IMR-90 (cell line): ENCODE data around the gene NEO1. TPM values are rescaled to one million over a fixed set of nuclear protein-coding genes. Genes with fewer than 3 reads are reported as not detected.
A peak's percentile ranks its signal among the peaks of the same experiment; 100 is the strongest.

Experiments used
- ATAC-seq: fragments of 200-7000 bp; cut with Tn5 transposase; 2 replicates; pipeline ENCODE4 v1.9.1; 2020; ENCODE audit warnings: low read depth, mild to moderate bottlenecking, moderate library complexity
- BruUV-seq: library from RNA; stranded (reverse); fragments of 400-500 nt; replicated peaks from 2 replicates; lab custom pipeline; 2021; lab: Mats Ljungman, UMichigan
- CTCF ChIA-PET: fragments of 300-600 bp; formaldehyde crosslinking; extraction: SDS; loops from one replicate; lab custom pipeline; 2021; ENCODE audit warnings: antibody characterized with exemption; lab: Yijun Ruan, JAX
- POLR2A ChIA-PET: fragments of 300-600 bp; sonication (Branson Sonifier 250); formaldehyde crosslinking; loops from one replicate; lab custom pipeline; 2022; ENCODE audit warnings: antibody characterized with exemption; ENCODE audit not compliant: unreplicated experiment; lab: Charles Lee
- DNase-seq: peaks from one replicate; pipeline ENCODE4 v3.0.0; 2013
- H2AFZ ChIP-seq: replicated peaks from 2 replicates; pipeline ENCODE3; 2013; ENCODE audit warnings: low read length, mild to moderate bottlenecking; ENCODE audit not compliant: poor library complexity
- H2AK5ac ChIP-seq: 2 replicates; pipeline ENCODE4 v1.6.1; 2013; ENCODE audit warnings: low read depth, low read length, inconsistent platforms
- H2AK9ac ChIP-seq: replicated peaks from 2 replicates; pipeline ENCODE3; 2013; ENCODE audit warnings: mild to moderate bottlenecking, low read depth, low read length, moderate library complexity; ENCODE audit not compliant: poor library complexity
- H2BK120ac ChIP-seq: 2 replicates; pipeline ENCODE4 v1.6.1; 2013; ENCODE audit warnings: low read depth, low read length, inconsistent platforms
- H2BK15ac ChIP-seq: 3 replicates; pipeline ENCODE4 v1.6.1; 2013; ENCODE audit warnings: low read depth, low read length, inconsistent platforms
- H2BK20ac ChIP-seq: 2 replicates; pipeline ENCODE4 v1.6.1; 2013; ENCODE audit warnings: low read depth, mild to moderate bottlenecking, inconsistent platforms, low read length, moderate library complexity
- H2BK5ac ChIP-seq: 2 replicates; pipeline ENCODE4 v1.6.1; 2013; ENCODE audit warnings: mild to moderate bottlenecking, low read depth, low read length, inconsistent platforms; ENCODE audit not compliant: poor library complexity, severe bottlenecking
- H3K14ac ChIP-seq: replicated peaks from 2 replicates; pipeline ENCODE4 v1.6.1; 2013; ENCODE audit warnings: low read depth, low read length, inconsistent platforms
- H3K18ac ChIP-seq: 2 replicates; pipeline ENCODE4 v1.6.1; 2013; ENCODE audit warnings: low read depth, low read length, control low read depth
- H3K23ac ChIP-seq: 2 replicates; pipeline ENCODE4 v1.6.1; 2013; ENCODE audit warnings: low read depth, low read length, inconsistent platforms
- H3K27ac ChIP-seq: 2 replicates; pipeline ENCODE4 v1.5.1; 2013; ENCODE audit warnings: mild to moderate bottlenecking, control low read depth, low read length; ENCODE audit not compliant: insufficient read depth
- H3K27me3 ChIP-seq: 2 replicates; pipeline ENCODE4 v1.6.1; 2013; ENCODE audit warnings: low read length; ENCODE audit not compliant: control insufficient read depth, insufficient read depth
- H3K36me3 ChIP-seq: 2 replicates; pipeline ENCODE4 v1.6.1; 2013; ENCODE audit warnings: low read length, mixed read lengths; ENCODE audit not compliant: control insufficient read depth, insufficient read depth
- H3K4ac ChIP-seq: 2 replicates; pipeline ENCODE4 v1.6.1; 2013; ENCODE audit warnings: low read depth, low read length, inconsistent platforms
- H3K4me1 ChIP-seq: 2 replicates; pipeline ENCODE4 v1.6.1; 2013; ENCODE audit warnings: low read length, mixed read lengths; ENCODE audit not compliant: control insufficient read depth, insufficient read depth
- H3K4me2 ChIP-seq: 2 replicates; pipeline ENCODE4 v1.6.1; 2013; ENCODE audit warnings: low read depth, mild to moderate bottlenecking, control low read depth, low read length, moderate library complexity
- H3K4me3 ChIP-seq: 2 replicates; pipeline ENCODE4 v1.5.1; 2013; ENCODE audit warnings: low read depth, mild to moderate bottlenecking, control low read depth, low read length, moderate library complexity; ENCODE audit not compliant: insufficient read depth
- H3K56ac ChIP-seq: 2 replicates; pipeline ENCODE4 v1.6.1; 2013; ENCODE audit warnings: low read length, inconsistent platforms; ENCODE audit not compliant: insufficient read depth; ENCODE audit errors: extremely low read depth
- H3K79me1 ChIP-seq, 2 experiments: 2 replicates each; pipeline ENCODE4 v1.6.1; 2013; ENCODE audit warnings: low read length in 2 of 2, inconsistent platforms in 1 of 2, low read depth in 1 of 2
- H3K9ac ChIP-seq: 2 replicates; pipeline ENCODE4 v1.6.1; 2013; ENCODE audit warnings: low read depth, low read length, control low read depth
- H3K9me1 ChIP-seq: 2 replicates; pipeline ENCODE4 v1.6.1; 2013; ENCODE audit warnings: low read length, inconsistent platforms; ENCODE audit not compliant: insufficient read depth
- H3K9me3 ChIP-seq: 2 replicates; pipeline ENCODE4 v1.6.1; 2013; ENCODE audit warnings: low read length; ENCODE audit not compliant: control insufficient read depth, insufficient read depth
- H4K20me1 ChIP-seq: 2 replicates; pipeline ENCODE4 v1.6.1; 2013; ENCODE audit warnings: low read length, inconsistent platforms; ENCODE audit not compliant: insufficient read depth
- H4K5ac ChIP-seq: 2 replicates; pipeline ENCODE4 v1.6.1; 2013; ENCODE audit warnings: mild to moderate bottlenecking, low read depth, low read length, control low read depth
- H4K8ac ChIP-seq, 2 experiments: 2 replicates each; pipeline ENCODE4 v1.6.1; 2013; ENCODE audit warnings: low read depth in 2 of 2, low read length in 2 of 2, control low read depth in 1 of 2, inconsistent platforms in 1 of 2
- H4K91ac ChIP-seq: 2 replicates; pipeline ENCODE4 v1.6.1; 2013; ENCODE audit warnings: low read depth, low read length, inconsistent platforms; ENCODE audit not compliant: insufficient read depth
- BHLHE40 ChIP-seq: fragments of 150-350 bp; IDR thresholded peaks from 2 replicates; pipeline ENCODE4 v1.6.1; 2016; ENCODE audit warnings: mild to moderate bottlenecking, low read depth, low read length
- MAFK ChIP-seq: IDR thresholded peaks from 2 replicates; pipeline ENCODE4 v1.6.1; 2012; ENCODE audit warnings: low read depth, low read length, improper control_type of control experiment
- MXI1 ChIP-seq: IDR thresholded peaks from 2 replicates; pipeline ENCODE4 v1.6.1; 2012; ENCODE audit warnings: low read depth, mild to moderate bottlenecking, low read length, moderate library complexity, borderline replicate concordance
- NFE2L2 ChIP-seq: fragments of 150-350 bp; IDR thresholded peaks from 2 replicates; pipeline ENCODE4 v1.6.1; 2016; ENCODE audit warnings: low read depth, mild to moderate bottlenecking, low read length
- POLR2A ChIP-seq: IDR thresholded peaks from 2 replicates; pipeline ENCODE4 v1.6.1; 2012; ENCODE audit warnings: mild to moderate bottlenecking, low read depth, low read length
- RAD21 ChIP-seq: IDR thresholded peaks from 2 replicates; pipeline ENCODE4 v1.6.1; 2012; ENCODE audit warnings: low read length, improper control_type of control experiment
- RCOR1 ChIP-seq: IDR thresholded peaks from 2 replicates; pipeline ENCODE4 v1.6.1; 2012; ENCODE audit warnings: mild to moderate bottlenecking, low read length, improper control_type of control experiment; ENCODE audit not compliant: insufficient replicate concordance
- RFX5 ChIP-seq: IDR thresholded peaks from 2 replicates; pipeline ENCODE4 v1.8.0; 2012; ENCODE audit warnings: low read depth, mild to moderate bottlenecking, low read length, moderate library complexity
- SMC3 ChIP-seq: fragments of 150-350 bp; IDR thresholded peaks from 2 replicates; pipeline ENCODE4 v1.6.1; 2016; ENCODE audit warnings: low read depth, mild to moderate bottlenecking, antibody characterized with exemption, low read length, moderate library complexity
- WGBS, 2 experiments: methylation state at CpG; one replicate each; pipeline versions ENCODE4 v1.1.5 to v1.1.7; 2013; ENCODE audit warnings: missing lambda C conversion rate in 2 of 2; ENCODE audit not compliant: insufficient read length in 1 of 2; ENCODE audit errors: extremely low coverage in 2 of 2; 5-methylcytosine and 5-hydroxymethylcytosine counted together
- dilution Hi-C: fragments of 300-500 bp; cut with HindIII; formaldehyde crosslinking; loops from one replicate; pipeline ENCODE4 v1.14.3; 2018; ENCODE audit warnings: low sequenced_read_pairs; ENCODE audit not compliant: unreplicated experiment
- in situ Hi-C: fragments of 300-500 bp; cut with MboI; formaldehyde crosslinking; loops from 3 replicates; pipeline ENCODE4 v1.14.3; 2019; ENCODE audit warnings: low sequenced_read_pairs, inconsistent platforms, mixed read lengths
- intact Hi-C: fragments of 100-400 bp; cut with micrococcal nuclease; formaldehyde crosslinking; loops from 2 replicates; pipeline ENCODE4 v1.10.0; 2022
- polyA plus RNA-seq, 3 experiments: library from polyadenylated mRNA; depleted of rRNA; stranded (reverse); fragments of >200 nt; gene quantifications; 2 replicates each; pipeline ENCODE4 v1.2.3, GENCODE V29; 2012; ENCODE audit warnings: low replicate concordance in 1 of 3
- total RNA-seq: library from RNA; depleted of rRNA; stranded (reverse); fragments of >200 nt; gene quantifications from 2 replicates; pipeline ENCODE4 v1.2.3, GENCODE V29; 2012
- TF ChIP-seq, protein P1 (sequence below): fragments of 150-350 bp; IDR thresholded peaks from 2 replicates; pipeline ENCODE4 v1.6.1; 2017; ENCODE audit warnings: mild to moderate bottlenecking, antibody characterized with exemption, low read length, low read depth
- TF ChIP-seq, protein P2 (sequence below): conservative IDR thresholded peaks from 2 replicates; pipeline ENCODE4 v1.5.1; 2012; ENCODE audit warnings: mild to moderate bottlenecking, low read depth, low read length, improper control_type of control experiment

NEO1 gene
- total and polyA plus RNA-seq, 2 of the 4 experiments (the other 2 are of a cell fraction): 16.3 to 18.5 TPM

DNA sequence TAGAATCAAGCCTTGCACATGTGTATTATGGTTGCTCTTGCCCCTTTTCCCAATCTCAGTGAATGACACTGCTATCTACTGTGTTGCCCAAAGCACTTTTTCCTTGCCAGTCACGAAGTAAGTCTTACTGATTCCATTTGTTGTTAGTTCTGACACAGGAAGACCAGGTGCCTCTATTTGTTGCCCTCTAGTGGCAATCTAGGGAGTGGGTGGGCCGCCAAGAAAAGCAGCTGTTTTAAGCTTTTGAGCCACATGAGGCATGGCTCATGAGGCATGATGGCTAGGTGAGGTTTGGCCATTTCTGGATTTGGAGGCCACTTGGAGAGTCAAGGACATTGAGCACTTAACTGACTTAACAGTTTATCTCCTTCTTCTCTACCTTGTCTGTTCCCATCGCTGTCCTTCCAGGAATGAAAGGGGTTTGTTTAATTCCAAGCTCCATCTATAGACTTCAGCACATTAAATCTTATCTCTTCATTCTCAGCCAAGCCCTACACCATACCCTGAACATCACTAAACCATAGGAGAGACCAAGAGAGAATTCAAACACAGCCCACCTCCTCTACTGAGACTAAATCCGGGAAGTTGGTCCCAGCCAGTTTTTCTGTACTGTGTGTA lies 213.4 kb downstream of the NEO1 start:
- no peak overlapping the region for H2BK15ac ChIP-seq
- no peak overlapping the region for H3K56ac ChIP-seq
- H3K27ac ChIP-seq: no peak overlapping the region
- ChIA-PET CTCF (interaction anchor here (0.6 to 1.8 kb wide), 9 partner anchors 10 to 543 kb away, joined by 3 to 6 read pairs (median 3); no protein-coding TSS in a partner anchor), POLR2A (no interaction called here)
- ATAC-seq: peak; percentile 56
- no peak overlapping the region for H2BK5ac ChIP-seq
- no peak overlapping the region for H3K9ac ChIP-seq
- H2BK120ac ChIP-seq: no peak overlapping the region
- no peaks in the 10 kb centered on the region for H3K9me1 ChIP-seq
- DNase-seq: peak; percentile 43
- WGBS, 2 experiments: 20% methylated on average over 1 of the region's 4 CpGs; no CpG with 5 or more reads in 1 of the 2 experiments
- peaks cover 3% of the 10 kb centered on the region; the same call in 1 of the 2 replicates for H3K4me1 ChIP-seq
- no peak overlapping the region for H3K14ac ChIP-seq
- intact Hi-C loops (no loop called here), dilution Hi-C loops (no loop called here), in situ Hi-C loops (no loop called here)
- no peak overlapping the region for H3K4me2 ChIP-seq
- H2BK20ac ChIP-seq: no peak overlapping the region
- H4K91ac ChIP-seq: no peak overlapping the region
- H3K18ac ChIP-seq: no peak overlapping the region
- H3K36me3 ChIP-seq: peaks cover 5% of the 10 kb centered on the region
- H4K5ac ChIP-seq: no peak overlapping the region
- H3K4ac ChIP-seq: no peak overlapping the region
- H3K9me3 ChIP-seq: no peaks in the 10 kb centered on the region
- H2AFZ ChIP-seq: no peak overlapping the region
- BruUV-seq: no TSS peak
- TF ChIP-seq RAD21 (peak; percentile 40), RFX5 (no peak), MAFK (no peak), BHLHE40 (no peak), MXI1 (no peak), NFE2L2 (no peak), RCOR1 (no peak), POLR2A (no peak), SMC3 (peak; percentile 42; the same call in 1 of the 2 replicates)
- TF ChIP-seq, protein P1, sequence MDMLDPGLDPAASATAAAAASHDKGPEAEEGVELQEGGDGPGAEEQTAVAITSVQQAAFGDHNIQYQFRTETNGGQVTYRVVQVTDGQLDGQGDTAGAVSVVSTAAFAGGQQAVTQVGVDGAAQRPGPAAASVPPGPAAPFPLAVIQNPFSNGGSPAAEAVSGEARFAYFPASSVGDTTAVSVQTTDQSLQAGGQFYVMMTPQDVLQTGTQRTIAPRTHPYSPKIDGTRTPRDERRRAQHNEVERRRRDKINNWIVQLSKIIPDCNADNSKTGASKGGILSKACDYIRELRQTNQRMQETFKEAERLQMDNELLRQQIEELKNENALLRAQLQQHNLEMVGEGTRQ: no peak
- TF ChIP-seq, protein P2, sequence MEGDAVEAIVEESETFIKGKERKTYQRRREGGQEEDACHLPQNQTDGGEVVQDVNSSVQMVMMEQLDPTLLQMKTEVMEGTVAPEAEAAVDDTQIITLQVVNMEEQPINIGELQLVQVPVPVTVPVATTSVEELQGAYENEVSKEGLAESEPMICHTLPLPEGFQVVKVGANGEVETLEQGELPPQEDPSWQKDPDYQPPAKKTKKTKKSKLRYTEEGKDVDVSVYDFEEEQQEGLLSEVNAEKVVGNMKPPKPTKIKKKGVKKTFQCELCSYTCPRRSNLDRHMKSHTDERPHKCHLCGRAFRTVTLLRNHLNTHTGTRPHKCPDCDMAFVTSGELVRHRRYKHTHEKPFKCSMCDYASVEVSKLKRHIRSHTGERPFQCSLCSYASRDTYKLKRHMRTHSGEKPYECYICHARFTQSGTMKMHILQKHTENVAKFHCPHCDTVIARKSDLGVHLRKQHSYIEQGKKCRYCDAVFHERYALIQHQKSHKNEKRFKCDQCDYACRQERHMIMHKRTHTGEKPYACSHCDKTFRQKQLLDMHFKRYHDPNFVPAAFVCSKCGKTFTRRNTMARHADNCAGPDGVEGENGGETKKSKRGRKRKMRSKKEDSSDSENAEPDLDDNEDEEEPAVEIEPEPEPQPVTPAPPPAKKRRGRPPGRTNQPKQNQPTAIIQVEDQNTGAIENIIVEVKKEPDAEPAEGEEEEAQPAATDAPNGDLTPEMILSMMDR: peak; percentile 62
- H3K79me1 ChIP-seq: no peaks in the 10 kb centered on the region
- H3K27me3 ChIP-seq: no peaks in the 10 kb centered on the region
- no peak overlapping the region for H4K8ac ChIP-seq
- H2AK5ac ChIP-seq: no peak overlapping the region
- H3K23ac ChIP-seq: no peak overlapping the region
- H4K20me1 ChIP-seq: no peaks in the 10 kb centered on the region
- no peak overlapping the region for H2AK9ac ChIP-seq
- H3K4me3 ChIP-seq: no peak overlapping the region
